Measurements from ENCODE around the gene NUBPL. TPM values are rescaled to one million over a fixed set of nuclear protein-coding genes. Genes with fewer than 3 reads are reported as not detected.

NUBPL gene
- polyA plus RNA-seq, 1 of the 3 experiments (the other 2 are of a cell fraction): 4.0 TPM

GRCh38 chr14:31572955-31573354 is 11.8 kb downstream of the NUBPL start:
- Histone ChIP-seq H3K9me3 (no peaks in the 10 kb centered on the region), H3K79me2 (ENCODE audit: insufficient read depth) (no peaks in the 10 kb centered on the region), H3K9me2 (no peaks in the 10 kb centered on the region), H4K20me1 (ENCODE audit: insufficient read depth) (no peaks in the 10 kb centered on the region), H3K9ac (no peak overlapping the region), H3K27me3 (ENCODE audit: insufficient read depth) (no peaks in the 10 kb centered on the region), H3K27ac (ENCODE audit: low read depth in 2 of 2, low read length in 1 of 2) (no peak overlapping the region), H3K4me1 (ENCODE audit: control insufficient read depth in 1 of 2, insufficient read depth in 2 of 2, low read depth in 1 of 2, low read length in 1 of 2) (no peaks in the 10 kb centered on the region; a peak in 1 of 4 replicates), H3F3A (replicated peaks; ENCODE audit: insufficient read depth) (no peaks in the 10 kb centered on the region), H3K4me3 (ENCODE audit: low read depth in 2 of 2, low read length in 1 of 2) (no peak overlapping the region), H2AFZ (ENCODE audit: low read depth) (no peak overlapping the region), H3K36me3 (replicated peaks in 1 of 2; ENCODE audit: control insufficient read depth in 1 of 2, insufficient read depth in 2 of 2, low read length in 1 of 2) (peaks cover 0 to 17% of the 10 kb centered on the region in 2 experiments), H3K4me2 (no peak overlapping the region)
- 92% methylated on average over 2 of the region's 2 CpGs for WGBS (ENCODE audit: low lambda C conversion rate)
- CTCF ChIA-PET: no interaction called here
- TF ChIP-seq FOXM1 (IDR thresholded peaks at IDR 0.05; ENCODE audit: low read depth) (no peak), TCF12 (IDR thresholded peaks at IDR 0.05) (no peak)
- POLR2A ChIA-PET: no interaction called here
- no peak for DNase-seq

GRCh38 chr14:31576949-31577348 is 15.7 kb downstream of the NUBPL start:
- H3K9ac ChIP-seq: no peak overlapping the region

More at GRCh38 chr14:31576949-31577348, 15.7 kb downstream of the NUBPL start:
- H2AFZ ChIP-seq (ENCODE audit: low read depth): no peak overlapping the region
- no peak overlapping the region for H3K4me2 ChIP-seq
- no peak overlapping the region for H3K27ac ChIP-seq (ENCODE audit: low read depth in 2 of 2, low read length in 1 of 2)
- H4K20me1 ChIP-seq (ENCODE audit: insufficient read depth): no peaks in the 10 kb centered on the region
- no peaks in the 10 kb centered on the region for H3K79me2 ChIP-seq (ENCODE audit: insufficient read depth)
- 95% methylated on average over 1 of the region's 1 CpG for WGBS (ENCODE audit: low lambda C conversion rate)
- DNase-seq: no peak
- no peaks in the 10 kb centered on the region for H3K9me2 ChIP-seq
- ChIA-PET POLR2A (no interaction called here), CTCF (no interaction called here)
- no peaks in the 10 kb centered on the region; a peak in 1 of 4 replicates for H3K4me1 ChIP-seq (ENCODE audit: control insufficient read depth in 1 of 2, insufficient read depth in 2 of 2, low read depth in 1 of 2, low read length in 1 of 2)
- H3K9me3 ChIP-seq: no peaks in the 10 kb centered on the region
- TF ChIP-seq RCOR1 (IDR thresholded peaks at IDR 0.05; ENCODE audit: low read length) (no peak), JUND (IDR thresholded peaks at IDR 0.05) (no peak), EZH2phosphoT487 (IDR thresholded peaks at IDR 0.05; ENCODE audit: borderline replicate concordance, low read depth) (no peak), ZBTB33 (IDR thresholded peaks at IDR 0.05; ENCODE audit: borderline replicate concordance, low read depth) (no peak), NRF1 (IDR thresholded peaks at IDR 0.05; ENCODE audit: low read depth, low read length) (no peak), RAD21 (IDR thresholded peaks at IDR 0.05; ENCODE audit: low read length) (no peak), IRF3 (IDR thresholded peaks at IDR 0.05; ENCODE audit: low read depth, low read length) (no peak), NFIC (IDR thresholded peaks at IDR 0.05; ENCODE audit: borderline replicate concordance) (no peak), GATA2 (CRISPR knock-in tag; IDR thresholded peaks at IDR 0.05) (no peak), TCF12 (IDR thresholded peaks at IDR 0.05) (no peak), PBX3 (IDR thresholded peaks at IDR 0.05) (no peak), RXRA (IDR thresholded peaks at IDR 0.05; ENCODE audit: borderline replicate concordance, low read depth) (no peak), TAF1 (IDR thresholded peaks at IDR 0.05; ENCODE audit: borderline replicate concordance, low read depth, low read length) (no peak)
- no peak overlapping the region for H3K4me3 ChIP-seq (ENCODE audit: low read depth in 2 of 2, low read length in 1 of 2)
- H3K27me3 ChIP-seq (ENCODE audit: insufficient read depth): no peaks in the 10 kb centered on the region
- no peaks in the 10 kb centered on the region for H3F3A ChIP-seq (replicated peaks; ENCODE audit: insufficient read depth)
- H3K36me3 ChIP-seq (replicated peaks in 1 of 2; ENCODE audit: control insufficient read depth in 1 of 2, insufficient read depth in 2 of 2, low read length in 1 of 2): peaks cover 0 to 11% of the 10 kb centered on the region in 2 experiments
